ENCODE data around the gene API5. TPM values are rescaled to one million over a fixed set of nuclear protein-coding genes. Genes with fewer than 3 reads are reported as not detected.

API5 gene
- total RNA-seq, 1 experiment from 2014 or later, result 12.8 TPM

Other genes with a start within 250 kb of the API5 start
- 23.2 and 43.4 TPM in 2 replicates for gene TTC17, start 46.9 kb downstream of the API5 start, total RNA-seq (2014; rRNA removed; shearing (Covaris generic); ENCODE audit: low replicate concordance)

Data from Caki2 (cell line).